ENCODE results near the gene GAS2L1. TPM values are rescaled to one million over a fixed set of nuclear protein-coding genes. Genes with fewer than 3 reads are reported as not detected.

The GAS2L1 gene
- total RNA-seq, 2 experiments from 2014 or later: not detected

GRCh38 chr22:29315286-29316140 is 9.1 kb downstream of the GAS2L1 start, which contains the start of gene RASL10A:
Gene RASL10A, minus strand, starts transcription at chr22:29315697. Its CDS starts 451 bp downstream, at chr22:29315246.
- CTCF ChIA-PET (ENCODE audit: unreplicated experiment): no interaction called here
- Histone ChIP-seq H2AFZ (ENCODE audit: low read length) (no peak within 1 kb of the TSS), H3K9me2 (ENCODE audit: insufficient read depth, low read length) (no peaks in the 10 kb centered on the region), H3K36me3 (ENCODE audit: insufficient read depth, low read length) (peaks cover 33% of the 10 kb centered on the region), H3K4me1 (ENCODE audit: insufficient read depth, low read length, poor library complexity, severe bottlenecking) (no peaks in the 10 kb centered on the region), H3K79me2 (ENCODE audit: insufficient read depth, low read depth, low read length) (no peaks in the 10 kb centered on the region), H3K9me3 (ENCODE audit: low read length) (no peaks in the 10 kb centered on the region), H3K4me3 (ENCODE audit: low read depth, low read length, poor library complexity, severe bottlenecking) (no peak within 1 kb of the TSS), H4K20me1 (ENCODE audit: insufficient read depth, low read length) (no peaks in the 10 kb centered on the region), H3K27ac (ENCODE audit: low read depth, low read length, poor library complexity, severe bottlenecking) (no peak within 1 kb of the TSS), H3K4me2 (ENCODE audit: low read length) (no peak within 1 kb of the TSS)
- BruUV-seq (replicated peaks): no TSS peak
- POLR2A ChIA-PET: no interaction called here
- DNase-seq (ENCODE audit: low spot score): no peak
- intact Hi-C loops (cut with micrococcal nuclease; ENCODE audit: unreplicated experiment): no loop called here
- no peak for TF ChIP-seq EZH2phosphoT487 (IDR thresholded peaks at IDR 0.05; ENCODE audit: borderline replicate concordance, low read depth, low read length)
- TF ChIP-seq CTCF (conservative IDR thresholded peaks at IDR 0.05; ENCODE audit: low read length): no peak

GRCh38 chr22:29316141-29316828 is 9.8 kb downstream of the GAS2L1 start:
- ChIA-PET POLR2A (interaction anchor here (0.7 kb wide), 1 partner anchor 681 kb away, joined by 3 read pairs; no protein-coding TSS in a partner anchor), CTCF (ENCODE audit: unreplicated experiment) (interaction anchor here (0.5 kb wide), 1 partner anchor 363 kb away, joined by 3 read pairs; no protein-coding TSS in a partner anchor)
- Histone ChIP-seq H3K9me2 (ENCODE audit: insufficient read depth, low read length) (no peaks in the 10 kb centered on the region), H4K20me1 (ENCODE audit: insufficient read depth, low read length) (no peaks in the 10 kb centered on the region), H3K27ac (ENCODE audit: low read depth, low read length, poor library complexity, severe bottlenecking) (no peak overlapping the region), H3K4me2 (ENCODE audit: low read length) (no peak overlapping the region), H2AFZ (ENCODE audit: low read length) (no peak overlapping the region), H3K4me3 (ENCODE audit: low read depth, low read length, poor library complexity, severe bottlenecking) (no peak overlapping the region), H3K9me3 (ENCODE audit: low read length) (no peaks in the 10 kb centered on the region), H3K79me2 (ENCODE audit: insufficient read depth, low read depth, low read length) (no peaks in the 10 kb centered on the region), H3K4me1 (ENCODE audit: insufficient read depth, low read length, poor library complexity, severe bottlenecking) (peaks cover 4% of the 10 kb centered on the region), H3K36me3 (ENCODE audit: insufficient read depth, low read length) (peaks cover 41% of the 10 kb centered on the region)
- BruUV-seq (replicated peaks): no TSS peak
- intact Hi-C loops (cut with micrococcal nuclease; ENCODE audit: unreplicated experiment): no loop called here
- TF ChIP-seq EZH2phosphoT487 (IDR thresholded peaks at IDR 0.05; ENCODE audit: borderline replicate concordance, low read depth, low read length) (no peak), CTCF (conservative IDR thresholded peaks at IDR 0.05; ENCODE audit: low read length) (no peak)
- DNase-seq (ENCODE audit: low spot score): no peak

Measured in OCI-LY7 (cell line).